HepG2 (cell line): ENCODE results near the gene WDR7.

Source experiments
- CTCF ChIP-seq: sonication (generic); formaldehyde crosslinking; IDR thresholded peaks from 2 replicates; pipeline ENCODE4 v1.5.0; 2020; ENCODE audit warnings: mild to moderate bottlenecking, missing genetic modification reagents, moderate library complexity
- IRX3 ChIP-seq: sonication (generic); formaldehyde crosslinking; IDR thresholded peaks from 2 replicates; pipeline ENCODE4 v1.8.1; 2023; ENCODE audit warnings: mild to moderate bottlenecking, low read depth, missing genetic modification reagents, borderline replicate concordance
- POLR2A ChIP-seq, 2 experiments: IDR thresholded peaks; 2 replicates each; pipeline ENCODE4 v1.6.1; 2011; ENCODE audit warnings: low read depth in 2 of 2, low read length in 2 of 2, mild to moderate bottlenecking in 1 of 2, moderate library complexity in 1 of 2; ENCODE audit not compliant: insufficient read depth in 1 of 2
- ZKSCAN8 ChIP-seq: IDR thresholded peaks from 2 replicates; pipeline ENCODE4 v1.6.1; 2016; ENCODE audit warnings: borderline replicate concordance, missing genetic modification reagents, missing compliant biosample characterization
- ZNF101 ChIP-seq: sonication (generic); formaldehyde crosslinking; IDR thresholded peaks from 2 replicates; pipeline ENCODE4 v1.4.0; 2020; ENCODE audit warnings: mild to moderate bottlenecking, low read depth, missing genetic modification reagents, borderline replicate concordance
- ZNF224 ChIP-seq: sonication (generic); formaldehyde crosslinking; IDR thresholded peaks from 2 replicates; pipeline ENCODE4 v1.5.0; 2020; ENCODE audit warnings: mild to moderate bottlenecking, missing genetic modification reagents
- ZSCAN29 ChIP-seq: sonication (generic); formaldehyde crosslinking; conservative IDR thresholded peaks from 2 replicates; pipeline ENCODE4 v1.4.0; 2020; ENCODE audit warnings: mild to moderate bottlenecking, missing genetic modification reagents

DNA sequence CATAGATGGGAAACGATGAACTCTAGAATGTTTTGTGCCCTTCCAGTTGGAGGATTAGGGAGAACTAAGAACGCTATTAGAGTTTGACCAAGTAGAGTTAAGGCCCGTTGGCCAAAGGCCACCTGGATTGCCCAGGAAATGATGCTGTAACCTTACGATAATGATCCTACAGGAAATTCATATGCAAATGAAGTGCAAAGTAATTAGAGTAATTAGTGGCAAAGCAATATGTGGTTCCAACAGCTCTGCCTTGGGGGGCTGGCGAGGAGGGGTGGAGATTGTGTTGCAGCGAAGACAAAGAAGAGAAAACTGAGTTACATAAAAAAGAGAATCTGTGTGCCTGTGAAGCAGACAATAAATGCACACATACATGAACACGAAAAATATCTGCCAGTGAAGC, 434.2 kb downstream of the WDR7 start:
- no peak for TF ChIP-seq ZNF101
- TF ChIP-seq CTCF = no peak
- TF ChIP-seq ZNF224 (CRISPR knock-in tag) = no peak
- TF ChIP-seq IRX3 (CRISPR knock-in tag) = no peak
- no peak for TF ChIP-seq ZKSCAN8
- TF ChIP-seq POLR2A (IDR thresholded peaks at IDR 0.05; ENCODE audit: insufficient read depth in 1 of 2, low read depth in 2 of 2, low read length in 2 of 2) = no peak
- TF ChIP-seq ZSCAN29 (CRISPR knock-in tag) = no peak
